K562 (cell line): ENCODE results near the gene MAGI1. TPM values are rescaled to one million over a fixed set of nuclear protein-coding genes. Genes with fewer than 3 reads are reported as not detected.

Experiments used
- ATAC-seq: fragments of 200-7000 bp; cut with Tn5 transposase; 3 replicates; pipeline ENCODE4 v1.9.1; 2020; ENCODE audit warnings: moderate library complexity
- BruUV-seq: library from RNA; stranded (reverse); fragments of 400-500 nt; replicated peaks from 2 replicates; lab custom pipeline; 2021; lab: Mats Ljungman, UMichigan
- CTCF ChIA-PET: fragments of 300-600 bp; formaldehyde crosslinking; extraction: SDS; loops from one replicate; lab custom pipeline; 2021; ENCODE audit warnings: low intra/inter-chr PET ratio; lab: Yijun Ruan, JAX
- POLR2A ChIA-PET: fragments of 300-600, 350-650 bp; sonication (Branson Sonifier 250); formaldehyde crosslinking; extraction: SDS; loops from one replicate; lab custom pipeline; 2021; ENCODE audit warnings: antibody characterized with exemption, inconsistent platforms; lab: Yijun Ruan, JAX
- DNase-seq, 4 experiments: peaks; one replicate each; pipeline versions ENCODE4 v3.0.0 to v3.0.0-alpha.2; 2011 to 2018; ENCODE audit warnings: low spot score in 3 of 4, mixed read lengths in 3 of 4; ENCODE audit errors: extremely low read depth in 1 of 4
- FAIRE-seq: peaks from 2 replicates; lab custom pipeline; 2011; peaks lifted over from hg19 to GRCh38; lab: Jason Lieb, UNC
- H2AFZ ChIP-seq: 2 replicates; pipeline ENCODE4 v1.6.0; 2011; ENCODE audit warnings: low read depth, low read length, control low read depth, inconsistent platforms
- H3K27ac ChIP-seq: fragments of 200-600 bp; 3 replicates; pipeline ENCODE4 v1.8.0; 2011; ENCODE audit warnings: low read depth, mild to moderate bottlenecking, control low read depth, inconsistent platforms, low read length, moderate library complexity, mixed read lengths; ENCODE audit errors: extremely low read depth
- H3K27me3 ChIP-seq, 2 experiments: fragments of 300-600 bp in 1 of 2; 2 replicates in 1 of 2; 3 replicates in 1 of 2; pipeline versions ENCODE4 v1.6.0 to v1.8.0; 2011; ENCODE audit warnings: inconsistent platforms in 2 of 2, low read length in 2 of 2, mild to moderate bottlenecking in 1 of 2, mixed read lengths in 1 of 2, moderate library complexity in 1 of 2; ENCODE audit not compliant: control insufficient read depth in 2 of 2, insufficient read depth in 2 of 2
- H3K36me3 ChIP-seq: fragments of 300-600 bp; 3 replicates; pipeline ENCODE4 v1.8.0; 2011; ENCODE audit warnings: mild to moderate bottlenecking, low read length, inconsistent platforms; ENCODE audit not compliant: control insufficient read depth, insufficient read depth
- H3K4me1 ChIP-seq, 2 experiments: fragments of 200-600 bp in 1 of 2; replicated peaks in 1 of 2; 2 replicates in 1 of 2; 3 replicates in 1 of 2; pipeline versions ENCODE4 v1.5.1 to v1.8.0; 2011; ENCODE audit warnings: inconsistent platforms in 2 of 2, low read length in 2 of 2, mild to moderate bottlenecking in 1 of 2, mixed read lengths in 1 of 2, moderate library complexity in 1 of 2; ENCODE audit not compliant: control insufficient read depth in 2 of 2, insufficient read depth in 2 of 2
- H3K4me2 ChIP-seq: 2 replicates; pipeline ENCODE4 v1.6.1; 2011; ENCODE audit warnings: low read length, control low read depth, inconsistent platforms, mixed read lengths; ENCODE audit not compliant: insufficient read depth
- H3K4me3 ChIP-seq: fragments of 200-600 bp; sonication (generic), shearing (Covaris generic); 2 replicates; pipeline ENCODE4 v1.5.1; 2016; ENCODE audit warnings: control low read depth, inconsistent platforms
- H3K79me2 ChIP-seq: fragments of 200-600 bp; 3 replicates; pipeline ENCODE4 v1.8.0; 2011; ENCODE audit warnings: low read length, inconsistent platforms; ENCODE audit not compliant: control insufficient read depth, insufficient read depth
- H3K9ac ChIP-seq, 2 experiments: 2 replicates each; pipeline versions ENCODE4 v1.6.0 to v1.6.1; 2011; ENCODE audit warnings: low read depth in 2 of 2, low read length in 2 of 2, control low read depth in 1 of 2, inconsistent platforms in 1 of 2, mild to moderate bottlenecking in 1 of 2, mixed read lengths in 1 of 2; ENCODE audit not compliant: insufficient read depth in 1 of 2
- H3K9me1 ChIP-seq: one replicate; pipeline ENCODE4 v1.6.0; 2011; ENCODE audit warnings: inconsistent platforms, mild to moderate bottlenecking, low read length, moderate library complexity; ENCODE audit not compliant: control insufficient read depth, insufficient read depth
- H3K9me3 ChIP-seq: replicated peaks from 2 replicates; pipeline ENCODE4 v1.5.1; 2011; ENCODE audit warnings: low read depth, low read length, inconsistent platforms; ENCODE audit not compliant: control insufficient read depth, insufficient read depth
- H4K20me1 ChIP-seq: replicated peaks from 2 replicates; pipeline ENCODE4 v1.6.1; 2011; ENCODE audit warnings: low read length, inconsistent platforms, mixed read lengths; ENCODE audit not compliant: control insufficient read depth, insufficient read depth
- CBFA2T2 ChIP-seq: fragments of 450-650 bp; conservative IDR thresholded peaks from 2 replicates; pipeline ENCODE4 v1.6.1; 2017; ENCODE audit warnings: mild to moderate bottlenecking
- E2F8 ChIP-seq: fragments of 450-650 bp; IDR thresholded peaks from 2 replicates; pipeline ENCODE4 v1.7.1; 2018; ENCODE audit warnings: mild to moderate bottlenecking, low read depth; ENCODE audit not compliant: partially characterized antibody
- ETV1 ChIP-seq: fragments of 450-650 bp; conservative IDR thresholded peaks from 2 replicates; pipeline ENCODE4 v1.6.1; 2016; ENCODE audit warnings: missing genetic modification characterization, control low read depth, low read depth, missing compliant biosample characterization
- HES1 ChIP-seq: fragments of 450-650 bp; IDR thresholded peaks from 2 replicates; pipeline ENCODE4 v1.6.1; 2016; ENCODE audit warnings: low read depth, mild to moderate bottlenecking, moderate library complexity
- IFI16 ChIP-seq: fragments of 250-450 bp; sonication (Bioruptor Pico); IDR thresholded peaks from 2 replicates; pipeline ENCODE4 v2.1.2; 2022; ENCODE audit warnings: mild to moderate bottlenecking, inconsistent platforms
- NCOA2 ChIP-seq, 2 experiments: fragments of 450-650 bp; IDR thresholded peaks; 2 replicates each; pipeline ENCODE4 v1.6.1; 2018; ENCODE audit warnings: mild to moderate bottlenecking in 2 of 2, moderate library complexity in 1 of 2; ENCODE audit not compliant: partially characterized antibody in 2 of 2
- PML ChIP-seq: IDR thresholded peaks from 2 replicates; pipeline ENCODE4 v1.6.1; 2012; ENCODE audit warnings: low read length, inconsistent platforms
- SOX6 ChIP-seq: fragments of 450-650 bp; IDR thresholded peaks from 2 replicates; pipeline ENCODE4 v1.6.1; 2014; ENCODE audit warnings: mild to moderate bottlenecking
- SRF ChIP-seq, 2 experiments: fragments of 250-450, 450-650 bp in 1 of 2; sonication (Bioruptor Pico) in 1 of 2; sonication (generic) in 1 of 2; formaldehyde crosslinking; IDR thresholded peaks; 2 replicates each; pipeline versions ENCODE4 v1.5.0 to v1.5.1; 2020 to 2022; ENCODE audit warnings: mild to moderate bottlenecking in 1 of 2, missing genetic modification reagents in 1 of 2
- SRSF3 ChIP-seq: fragments of 200-400 bp; formaldehyde crosslinking; IDR thresholded peaks from 2 replicates; pipeline ENCODE4 v1.6.1; 2016; ENCODE audit warnings: mild to moderate bottlenecking, low read length, moderate library complexity; ENCODE audit not compliant: insufficient read depth
- U2AF1 ChIP-seq: fragments of 200-400 bp; formaldehyde crosslinking; optimal IDR thresholded peaks from 2 replicates; pipeline ENCODE3; 2017; ENCODE audit warnings: mild to moderate bottlenecking, low read depth, low read length, moderate library complexity
- ZBTB8A ChIP-seq: fragments of 450-650 bp; IDR thresholded peaks from 2 replicates; pipeline ENCODE4 v1.6.1; 2018; ENCODE audit warnings: mild to moderate bottlenecking, moderate library complexity; ENCODE audit not compliant: partially characterized antibody
- ZNF263 ChIP-seq: sonication (generic); formaldehyde crosslinking; IDR thresholded peaks from 2 replicates; pipeline ENCODE4 v1.8.0; 2022; ENCODE audit warnings: mild to moderate bottlenecking, missing genetic modification reagents, borderline replicate concordance
- WGBS: fragments of 100-300 bp; shearing (Covaris generic); methylation state at CpG from one replicate; pipeline ENCODE4 v1.1.6; 2016; ENCODE audit warnings: low coverage, mixed read lengths; ENCODE audit not compliant: insufficient coverage; ENCODE audit errors: missing lambda C conversion rate; 5-methylcytosine and 5-hydroxymethylcytosine counted together
- in situ Hi-C: fragments of 300-500 bp; cut with MboI; formaldehyde crosslinking; loops from 4 replicates; pipeline ENCODE4 v1.15.0; 2018; ENCODE audit warnings: inconsistent platforms, mixed read lengths
- intact Hi-C: fragments of 100-400 bp; cut with micrococcal nuclease; formaldehyde crosslinking; loops from 2 replicates; pipeline ENCODE4 v1.14.2; 2022
- polyA plus RNA-seq, 8 experiments: library from polyadenylated mRNA; depleted of rRNA in 4 of 8; stranded (reverse) in 5 of 8; unstranded in 3 of 8; fragments of >200 nt; fragmentation: Nextera tagmentation in 2 of 8; fragmentation: Illumina TruSeq in 1 of 8; extraction: Ambion mirVana in 2 of 8; extraction: Trizol in 1 of 8; gene quantifications; 2 replicates each; pipeline versions ENCODE4 v1.2.1 to v1.2.3, GENCODE V29; 2011 to 2014; ENCODE audit warnings: inconsistent platforms in 1 of 8, missing spikeins in 1 of 8
- total RNA-seq, 7 experiments: library from RNA; depleted of rRNA in 6 of 7; stranded (reverse); fragments of >200 nt in 6 of 7; fragmentation: Illumina TruSeq in 2 of 7; extraction: Trizol in 2 of 7; gene quantifications; 2 replicates each; pipeline versions ENCODE4 v1.2.1 to v1.2.3, GENCODE V29; 2011 to 2021; ENCODE audit warnings: low replicate concordance in 1 of 7

The MAGI1 gene
- total and polyA plus RNA-seq, 9 of the 15 experiments (the other 6 are each of a cell fraction or from before 2014, with no cell fraction given), result 7.8 to 59.4 (median 43.2) TPM

- no peaks in the 10 kb centered on the region for H3K9me3 ChIP-seq
- H4K20me1 ChIP-seq, result no peaks in the 10 kb centered on the region
- CTCF ChIA-PET, result no interaction called here
- no peaks in the 10 kb centered on the region for H3K9me1 ChIP-seq
- H3K36me3 ChIP-seq, result 0 out of 3 replicates have a peak, but pooled peaks cover 4% of the 10 kb centered on the region
- no peak for ATAC-seq
- DNase-seq, result no peak
- H2AFZ ChIP-seq, result no peak overlapping the region
- H3K79me2 ChIP-seq, result no peaks in the 10 kb centered on the region; the same call in 2 of the 3 replicates
- no peak overlapping the region for H3K9ac ChIP-seq
- intact Hi-C loops, result no loop called here
- no peak overlapping the region for H3K27ac ChIP-seq
- in situ Hi-C loops, result no loop called here
- no peaks in the 10 kb centered on the region for H3K27me3 ChIP-seq
- no peak for TF ChIP-seq HES1
- TF ChIP-seq ZNF263, result no peak
- POLR2A ChIA-PET, result no interaction called here
- WGBS, result 37% methylated on average over 3 of the region's 3 CpGs
- FAIRE-seq, result no peak
- H3K4me3 ChIP-seq, result no peak overlapping the region
- no peaks in the 10 kb centered on the region for H3K4me1 ChIP-seq
- H3K4me2 ChIP-seq, result no peak overlapping the region
- BruUV-seq, result no TSS peak
Observed at GRCh38 chr3:65411367-65411766, 627.4 kb downstream of the MAGI1 start.

- TF ChIP-seq IFI16 (CRISPR knock-in tag) (no peak), SRSF3 (no peak), U2AF1 (no peak), E2F8 (no peak), PML (no peak), SOX6 (no peak), ZBTB8A (no peak), ETV1 (tag) (no peak), CBFA2T2 (no peak), SRF (CRISPR knock-in tag; IDR thresholded peaks at IDR 0.05) (no peak), NCOA2 (IDR thresholded peaks at IDR 0.05; ENCODE audit: partially characterized antibody in 2 of 2) (no peak)
- Histone ChIP-seq H4K20me1 (no peaks in the 10 kb centered on the region), H2AFZ (no peak overlapping the region), H3K27ac (no peak overlapping the region), H3K4me3 (no peak overlapping the region), H3K9me3 (no peaks in the 10 kb centered on the region), H3K27me3 (no peaks in the 10 kb centered on the region), H3K4me1 (no peaks in the 10 kb centered on the region), H3K4me2 (no peak overlapping the region), H3K36me3 (no peaks in the 10 kb centered on the region), H3K9me1 (no peaks in the 10 kb centered on the region), H3K79me2 (no peaks in the 10 kb centered on the region; the same call in 2 of the 3 replicates), H3K9ac (no peak overlapping the region)
- WGBS, result 43% methylated on average over 3 of the region's 3 CpGs
- FAIRE-seq, result no peak
- ATAC-seq, result no peak
- ChIA-PET CTCF (no interaction called here), POLR2A (no interaction called here)
- in situ Hi-C loops (no loop called here), intact Hi-C loops (no loop called here)
- no peak for DNase-seq
- BruUV-seq, result no TSS peak
Observed at GRCh38 chr3:65409176-65409569, 629.5 kb downstream of the MAGI1 start.
